A549 treated with CpdA at 1 μM for 4 hours (cell line): ENCODE data around the gene NFASC. TPM values are rescaled to one million over a fixed set of nuclear protein-coding genes. Genes with fewer than 3 reads are reported as not detected.

ENCODE experiments used
- total RNA-seq: library from RNA; stranded (reverse); fragments of 200-300 nt; extraction: Qiagen RNA extraction; gene quantifications from 5 replicates; pipeline ENCODE4 v1.2.3, GENCODE V29; 2022; ENCODE audit warnings: low read depth

The NFASC gene
- 1.6 to 2.3 TPM (median 2.0 TPM) in 5 replicates for total RNA-seq

GRCh38 chr1:204870160-204870912, at the start of gene NFASC:
Gene NFASC (plus strand): TSS chr1:204870862. CDS start chr1:204944316, 73,454 bp downstream.

GRCh38 chr1:205042911-205043806, 172.5 kb downstream of the NFASC start, which contains the start of gene CNTN2:
Gene CNTN2 (plus strand): TSS chr1:205043212. CDS start chr1:205053186, 9,974 bp downstream.

Other genes starting within 250 kb of the NFASC start
- 13.7 to 20.6 TPM (median 15.7 TPM) in 5 replicates for gene LRRN2, start 185.1 kb upstream of the NFASC start, total RNA-seq
- gene CNTN2, start 172.3 kb downstream of the NFASC start, total RNA-seq = 0.03 to 0.28 TPM (median 0.05 TPM) in 3 of 5 replicates, not detected in the others
- 2.4 to 3.9 TPM (median 2.8 TPM) in 5 replicates for gene TMEM81, start 213.6 kb downstream of the NFASC start, total RNA-seq